H4 (cell line): ENCODE results near the gene PPP1R12B. TPM values are rescaled to one million over a fixed set of nuclear protein-coding genes. Genes with fewer than 3 reads are reported as not detected.
"Not testable (repeated sequence)": the region's sequence is repeated elsewhere in the genome, so short reads cannot be mapped to it uniquely, and the experiment has no call there.

Experiments
- DNase-seq: peaks from one replicate; pipeline ENCODE4 v3.0.0-alpha.2; 2015; ENCODE audit warnings: low spot score
- total RNA-seq: library from RNA; depleted of rRNA; stranded (reverse); fragments of >200 nt; shearing (Covaris generic); gene quantifications from 2 replicates; pipeline ENCODE4 v1.2.3, GENCODE V29; 2014

The PPP1R12B gene
- total RNA-seq, 1 experiment from 2014 or later = 5.7 TPM

DNA sequence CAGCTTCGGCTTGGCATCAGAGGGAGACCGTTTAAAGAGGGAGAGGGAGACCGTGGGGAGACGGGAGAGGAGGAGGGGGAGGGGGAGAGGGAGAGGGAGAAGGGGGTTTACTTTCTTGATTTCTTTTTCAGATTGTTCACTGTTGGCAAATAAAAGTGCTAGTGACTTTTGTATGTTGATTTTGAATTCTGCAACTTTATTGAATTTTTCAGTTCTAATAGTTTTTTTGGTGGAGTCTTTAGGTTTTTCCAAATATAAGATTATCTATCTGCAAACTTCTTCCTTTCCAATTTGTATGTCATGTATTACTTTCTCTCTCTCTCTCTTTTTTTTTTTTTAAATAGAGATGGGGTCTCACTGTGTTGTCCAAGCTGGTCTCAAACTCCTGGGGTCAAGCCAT is 104.0 kb downstream of the PPP1R12B start:
- no peak for DNase-seq

DNA sequence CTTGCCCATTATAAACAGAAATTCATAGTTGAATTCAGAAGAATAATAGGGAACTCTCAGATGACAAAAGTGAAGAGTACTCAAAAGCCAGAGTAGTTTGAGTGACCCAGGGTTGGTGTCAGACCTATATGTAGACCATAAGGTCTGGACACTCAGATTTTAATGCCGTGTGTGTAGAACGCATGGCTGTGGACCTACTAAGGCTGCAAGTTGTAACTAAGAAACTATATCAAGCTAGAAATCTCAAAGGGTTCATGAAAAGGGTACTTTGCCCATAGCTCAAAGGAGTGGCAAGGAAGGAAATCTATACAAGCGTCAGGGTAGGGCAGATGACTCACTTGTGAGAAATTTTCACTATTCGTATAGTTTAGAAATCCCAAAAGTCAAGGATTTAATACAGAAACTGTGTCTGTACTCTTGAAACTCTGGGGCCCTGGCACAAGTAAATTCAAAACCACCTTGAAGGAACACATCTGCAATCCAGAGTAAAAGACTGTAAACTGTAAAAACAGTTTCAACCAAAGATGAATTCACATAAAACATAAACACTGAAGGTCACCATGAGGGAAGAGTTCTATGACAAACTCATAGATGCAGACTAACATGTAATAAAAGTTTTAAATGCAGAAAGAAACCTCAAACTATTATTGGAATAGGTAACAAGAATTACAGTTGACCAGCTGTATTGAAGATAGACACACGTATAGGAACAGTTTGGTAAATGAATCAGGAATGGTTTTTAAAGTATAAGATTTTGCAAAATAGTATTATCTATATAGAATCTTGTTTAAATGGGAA is 108.1 kb downstream of the PPP1R12B start:
- peak; percentile 30 for DNase-seq

DNA sequence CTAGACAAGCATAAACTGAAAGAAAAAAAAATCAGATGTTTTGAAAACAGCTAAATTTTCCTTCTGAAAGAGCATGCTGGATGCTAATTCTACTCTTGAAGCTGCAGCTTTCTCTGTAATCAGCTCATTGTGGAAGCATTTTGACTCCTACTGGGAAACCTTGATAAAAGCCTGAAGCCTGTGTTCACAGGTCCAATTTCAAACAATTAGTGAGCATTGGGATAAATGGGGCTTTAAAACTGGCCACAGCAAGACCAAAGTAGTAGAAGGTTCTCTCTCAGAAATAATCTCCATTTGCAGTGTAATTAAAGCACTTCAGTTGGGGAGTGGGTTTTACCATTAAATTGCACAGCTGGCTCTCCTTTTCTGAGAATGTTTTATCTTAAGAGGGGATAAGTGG is 110.2 kb downstream of the PPP1R12B start:
- not testable (repeated sequence) for DNase-seq

DNA sequence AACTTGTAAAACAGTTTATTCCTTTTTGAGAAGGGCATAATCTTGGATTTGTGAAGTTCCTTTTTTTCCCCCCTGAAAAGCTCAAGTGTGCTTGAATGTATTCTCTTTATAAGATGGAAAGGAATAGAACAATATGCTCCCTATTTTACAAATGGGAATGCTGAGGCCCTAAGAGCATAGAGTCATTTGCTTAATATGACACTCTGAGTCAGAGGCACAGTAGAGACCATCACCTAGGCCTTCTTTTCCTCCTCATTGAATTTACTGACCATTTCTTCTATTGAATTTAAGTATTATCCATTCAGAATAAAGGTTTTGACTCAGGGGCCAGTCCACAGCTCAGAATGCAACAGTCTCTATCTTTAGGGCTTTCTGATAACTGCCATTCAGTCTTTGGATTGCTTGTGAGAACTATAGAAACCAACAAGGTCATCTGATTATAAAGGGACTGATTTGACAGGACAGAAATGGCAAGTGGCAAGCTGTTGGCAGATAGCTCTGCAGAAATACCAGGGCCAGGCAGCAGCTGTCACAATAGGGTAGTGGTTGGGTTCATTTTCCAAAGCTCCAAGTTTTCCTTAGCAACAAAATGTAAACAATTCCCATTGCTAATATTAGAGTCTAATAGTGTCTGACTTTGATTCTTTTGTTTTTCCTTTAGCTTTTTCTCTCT is 111.1 kb downstream of the PPP1R12B start:
- DNase-seq = not testable (repeated sequence)

DNA sequence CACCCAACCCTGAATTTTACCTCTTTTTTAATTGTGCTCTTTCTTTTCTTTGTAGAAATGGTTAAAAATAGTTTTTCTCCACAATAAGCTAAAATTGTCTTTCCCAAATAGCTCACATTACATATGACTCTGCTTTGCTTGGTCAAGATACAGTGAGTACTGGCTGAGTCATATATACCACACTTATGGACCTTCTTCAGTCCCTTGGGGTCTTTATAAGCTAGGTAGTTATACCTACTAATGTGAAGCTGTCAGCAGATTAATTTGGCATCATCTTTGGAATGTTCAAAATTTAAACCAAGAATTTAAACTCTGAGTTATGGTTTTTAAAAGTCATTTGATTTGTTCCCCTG is 111.6 kb downstream of the PPP1R12B start:
- not testable (repeated sequence) for DNase-seq

DNA sequence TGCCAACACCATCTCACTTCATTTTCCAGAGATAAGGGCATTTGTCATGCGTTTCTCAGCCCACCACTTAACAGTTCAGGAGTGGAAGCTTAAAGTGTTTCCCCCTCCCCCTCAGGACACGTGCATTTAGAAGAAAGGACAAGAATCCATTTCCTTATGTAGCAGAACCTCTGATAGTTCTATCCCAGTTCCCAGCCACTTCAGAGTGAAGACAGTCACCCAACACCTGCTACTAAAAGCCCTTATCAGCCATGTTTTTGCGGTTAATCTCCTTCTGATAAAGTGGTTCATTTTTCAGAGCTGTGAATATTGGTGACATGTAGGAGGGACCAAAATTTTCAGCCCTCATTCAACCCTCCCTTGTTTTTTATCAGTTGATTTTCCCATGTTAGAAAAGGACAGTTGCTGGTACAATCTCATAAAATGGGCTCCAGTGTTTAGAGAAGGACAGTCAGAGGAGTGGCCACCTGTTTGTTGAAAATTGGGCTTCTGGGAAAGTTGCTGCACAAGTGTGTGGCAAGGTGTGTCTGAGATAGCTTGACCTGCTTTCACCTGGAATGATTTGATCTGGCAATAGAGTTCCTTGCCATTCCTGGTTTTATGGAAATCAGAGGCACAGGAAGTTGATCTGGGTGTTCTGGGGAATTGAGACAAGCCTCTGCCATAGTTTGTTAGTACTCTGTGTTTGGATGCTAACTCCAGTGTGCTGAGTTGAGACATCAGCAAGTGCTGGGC is 114.0 kb downstream of the PPP1R12B start:
- DNase-seq = no peak

DNA sequence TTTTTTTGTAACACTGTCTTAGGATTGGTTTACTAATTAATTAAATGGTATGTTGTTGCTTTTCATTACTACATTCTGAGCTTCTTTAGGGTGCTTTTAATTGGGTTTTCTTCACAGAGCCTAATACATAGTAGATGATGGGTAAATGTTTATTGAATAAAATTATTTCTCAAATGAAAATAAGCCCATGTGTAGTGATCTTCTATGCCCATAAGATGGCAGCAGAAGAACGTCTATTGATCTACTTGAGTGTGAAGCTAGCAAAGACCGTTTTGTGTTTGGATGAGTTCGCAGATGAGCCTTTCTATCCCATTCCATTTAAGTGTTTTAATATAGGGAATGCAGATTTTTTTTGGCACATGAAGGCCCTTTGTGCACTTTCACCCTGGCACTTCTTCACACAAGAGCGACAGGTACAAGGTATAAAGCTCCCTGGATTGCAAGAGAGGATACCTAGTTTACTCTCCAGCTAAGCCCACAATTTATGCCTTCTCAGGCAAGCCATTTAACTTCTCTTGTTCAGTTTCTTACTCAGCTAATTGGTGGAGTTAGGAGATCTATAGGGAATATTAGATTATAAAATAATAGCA is 115.7 kb downstream of the PPP1R12B start:
- peak; percentile 50 for DNase-seq

DNA sequence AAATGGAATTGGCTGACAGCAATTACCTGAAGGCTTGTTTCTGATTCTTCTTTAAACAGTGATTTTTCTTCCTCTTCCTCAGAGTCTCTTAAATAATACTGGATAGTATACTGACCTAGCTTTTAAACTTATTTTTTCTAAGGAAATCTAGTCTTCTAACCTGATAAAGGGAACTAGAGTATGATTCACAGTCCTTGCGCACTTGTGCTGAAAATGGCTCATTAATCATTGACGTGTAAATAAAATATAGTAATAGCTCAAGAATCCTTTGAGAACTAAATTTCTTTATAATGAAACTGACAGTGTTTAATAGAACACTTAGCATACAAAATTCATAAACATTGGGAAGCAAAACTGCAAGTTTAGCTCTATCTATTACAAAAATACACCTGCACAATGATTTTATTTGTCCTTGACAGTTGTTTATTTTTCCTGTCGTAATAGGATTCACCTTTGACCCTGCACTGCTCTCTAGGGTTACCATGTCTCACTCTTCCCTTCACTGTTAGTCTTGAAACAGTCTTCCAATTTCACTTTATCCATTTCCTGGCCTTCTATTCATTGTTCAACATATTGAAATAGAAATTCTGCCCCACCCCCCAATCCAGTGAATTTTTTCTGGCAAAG is 117.3 kb downstream of the PPP1R12B start:
- not testable (repeated sequence) for DNase-seq

DNA sequence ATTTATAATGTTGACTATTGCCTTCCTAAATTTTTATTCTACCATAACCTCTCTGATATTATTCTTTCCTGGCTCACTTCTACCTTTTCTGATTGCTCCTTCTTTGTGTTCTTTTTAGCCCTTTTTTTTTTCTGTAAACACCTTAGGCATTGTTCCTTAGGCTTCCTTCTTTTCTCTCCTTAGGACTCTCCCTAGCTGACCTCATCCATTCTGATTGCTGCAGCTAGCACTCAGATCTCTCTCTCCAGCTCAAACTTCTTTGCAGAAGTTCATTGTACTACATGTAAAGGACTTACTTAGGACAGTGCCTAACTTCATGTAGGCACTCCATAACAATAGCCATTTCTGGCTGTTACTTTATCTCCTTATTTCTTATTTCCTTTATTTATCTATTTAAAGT is 117.8 kb downstream of the PPP1R12B start:
- DNase-seq = not testable (repeated sequence)

DNA sequence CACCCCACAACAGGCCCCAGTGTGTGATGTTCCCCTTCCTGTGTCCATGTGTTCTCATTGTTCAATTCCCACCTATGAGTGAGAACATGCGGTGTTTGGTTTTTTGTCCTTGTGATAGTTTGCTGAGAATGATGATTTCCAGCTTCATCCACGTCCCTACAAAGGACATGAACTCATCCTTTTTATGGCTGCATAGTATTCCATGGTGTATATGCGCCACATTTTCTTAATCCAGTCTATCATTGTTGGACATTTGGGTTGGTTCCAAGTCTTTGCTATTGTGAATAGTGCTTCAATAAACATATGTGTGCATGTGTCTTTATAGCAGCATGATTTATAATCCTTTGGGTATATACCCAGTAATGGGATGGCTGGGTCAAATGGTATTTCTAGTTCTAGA is 118.9 kb downstream of the PPP1R12B start:
- not testable (repeated sequence) for DNase-seq

DNA sequence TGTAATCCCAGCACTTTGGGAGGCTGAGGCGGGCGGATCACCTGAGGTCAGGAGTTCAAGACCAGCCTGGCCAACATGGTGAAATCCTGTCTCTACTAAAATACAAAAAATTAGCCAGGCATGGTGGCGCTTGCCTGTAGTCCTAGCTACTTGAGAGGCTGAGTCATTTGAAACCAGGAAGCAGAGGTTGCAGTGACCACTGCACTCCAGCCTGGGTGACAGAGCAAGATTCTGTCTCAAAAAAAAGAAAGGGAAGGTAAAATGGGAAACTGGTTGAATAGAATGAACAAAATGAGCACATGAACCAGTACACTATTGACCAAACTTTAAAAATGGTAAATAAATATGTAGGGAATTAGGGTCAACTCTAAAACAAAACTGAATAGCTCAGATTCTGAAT is 120.2 kb downstream of the PPP1R12B start:
- not testable (repeated sequence) for DNase-seq

DNA sequence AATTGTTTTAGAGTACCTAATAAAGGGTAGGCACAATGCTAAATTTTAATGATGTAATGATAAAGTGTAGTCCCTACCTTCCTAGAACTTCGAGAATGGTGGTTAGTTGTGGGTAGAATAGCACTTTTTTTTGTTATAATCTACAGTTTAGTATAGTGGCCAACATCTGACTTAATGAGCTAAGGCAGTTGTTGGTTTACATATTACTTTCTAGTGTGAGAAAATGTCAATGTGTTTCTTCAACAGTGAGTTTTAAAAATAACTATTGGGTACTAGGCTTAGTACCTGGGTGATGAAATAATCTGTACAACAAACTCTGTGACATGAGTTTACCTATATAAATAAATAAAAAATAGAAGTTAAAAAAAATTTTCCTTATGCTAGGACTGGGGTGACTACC is 120.6 kb downstream of the PPP1R12B start:
- not testable (repeated sequence) for DNase-seq

DNA sequence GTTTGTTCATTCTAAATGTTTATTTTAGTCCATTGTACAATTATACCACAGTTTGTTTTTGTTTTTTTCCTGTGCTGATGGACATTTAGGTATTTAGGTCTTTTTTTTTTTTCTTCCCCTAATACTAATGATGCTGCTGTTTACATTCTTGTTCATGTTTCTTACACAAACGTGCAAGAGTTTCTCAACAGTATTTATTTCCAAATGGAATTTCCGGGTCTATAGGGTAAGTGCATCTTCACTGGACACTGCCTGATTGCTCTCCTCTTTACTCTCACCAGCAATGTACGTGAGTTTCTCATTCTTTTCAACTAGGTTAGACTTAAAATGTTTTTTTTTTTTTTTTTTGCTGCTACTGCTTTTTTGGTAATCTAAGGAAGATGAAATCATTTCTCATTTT is 122.7 kb downstream of the PPP1R12B start:
- DNase-seq = no peak

DNA sequence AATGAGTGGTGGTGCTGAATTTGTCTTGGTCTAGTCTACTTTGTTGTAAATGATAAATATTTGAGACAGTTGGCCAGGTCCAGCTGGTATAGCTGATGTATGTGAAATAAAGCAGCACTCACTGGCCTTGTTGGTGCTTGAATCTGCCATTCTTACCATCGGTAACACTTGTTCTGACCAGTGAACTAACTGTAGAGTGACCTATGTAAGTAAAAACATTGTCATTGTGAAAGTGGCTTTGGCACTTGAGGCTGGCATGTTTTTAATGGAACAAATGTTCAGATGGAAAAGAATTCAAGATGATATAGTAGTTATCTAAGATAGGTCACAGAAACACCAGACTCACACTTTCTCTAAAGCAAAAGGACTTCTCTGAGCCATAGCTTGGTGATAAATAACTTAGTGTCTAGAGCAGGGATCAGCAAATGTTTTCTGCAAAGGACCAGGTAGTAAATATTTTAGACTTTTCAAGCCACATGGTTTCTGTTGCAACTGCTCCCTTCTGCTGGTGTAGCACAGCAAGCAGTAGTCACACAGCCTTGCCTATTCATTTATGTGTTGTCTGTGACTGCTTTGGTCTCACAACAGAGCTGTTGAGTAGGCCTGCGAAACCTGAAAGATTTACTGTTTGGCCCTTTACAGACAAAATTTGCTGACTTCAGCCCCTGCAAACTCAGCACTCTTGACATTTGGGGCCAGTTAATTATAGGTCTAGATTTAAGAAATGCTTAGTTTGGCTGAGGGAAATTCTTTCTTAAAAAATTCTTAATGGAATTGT is 124.0 kb downstream of the PPP1R12B start:
- DNase-seq = not testable (repeated sequence)

DNA sequence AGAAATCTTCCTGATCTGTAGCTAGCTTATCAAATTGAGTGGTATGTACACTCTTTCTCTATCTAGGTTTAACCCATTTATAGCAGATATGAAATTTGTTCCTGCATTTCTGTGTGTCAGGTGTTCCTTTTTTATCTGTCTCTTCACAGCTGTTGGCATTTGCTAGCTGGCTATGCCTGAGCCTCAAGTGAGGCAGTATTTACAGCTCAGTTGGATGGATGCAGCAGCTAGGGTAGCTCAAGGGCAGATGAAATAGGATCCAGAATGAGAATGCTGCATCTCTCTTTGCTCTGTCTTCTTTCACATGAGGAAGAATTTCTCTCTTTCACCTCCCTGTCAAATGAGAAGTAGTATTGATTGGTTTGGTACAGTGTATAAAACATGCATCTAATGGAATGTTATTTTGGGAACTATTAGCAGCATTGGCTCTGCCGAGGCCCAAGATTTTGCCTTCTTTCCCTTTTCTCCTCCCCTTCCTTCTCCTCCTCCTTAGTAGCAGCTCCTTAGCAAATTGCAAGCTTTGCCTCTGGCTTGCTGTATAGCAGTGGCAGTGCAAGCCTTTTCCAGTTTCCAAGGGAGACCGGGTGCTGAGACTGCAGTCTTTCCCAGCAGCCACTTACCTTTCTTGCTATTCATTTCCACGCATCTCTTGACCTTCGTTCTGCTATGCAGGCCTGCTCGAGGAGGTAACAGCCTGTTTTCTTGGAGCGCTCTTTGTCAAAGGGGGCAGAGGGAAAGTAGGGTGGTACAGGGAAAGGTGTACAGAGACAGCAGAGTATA is 125.0 kb downstream of the PPP1R12B start:
- DNase-seq = not testable (repeated sequence)

DNA sequence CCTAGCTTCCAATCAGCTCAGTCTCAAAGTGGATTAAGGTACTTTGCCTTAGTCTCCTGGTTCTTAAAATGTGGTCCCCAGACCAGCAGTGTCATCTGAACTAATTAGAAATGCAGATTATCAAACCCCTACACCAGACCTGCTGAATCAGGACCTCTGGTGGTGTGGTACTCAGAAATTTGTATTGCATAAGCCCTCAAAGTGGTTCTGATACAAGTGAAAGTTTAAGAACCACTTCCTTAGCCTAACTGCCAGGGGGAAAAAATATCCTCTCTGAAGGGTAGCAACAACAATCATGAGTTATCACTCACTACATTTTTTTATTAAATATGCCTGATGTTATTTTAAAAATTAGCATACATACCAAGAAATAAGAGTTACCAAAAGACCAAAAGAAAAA is 131.2 kb downstream of the PPP1R12B start:
- DNase-seq = not testable (repeated sequence)

DNA sequence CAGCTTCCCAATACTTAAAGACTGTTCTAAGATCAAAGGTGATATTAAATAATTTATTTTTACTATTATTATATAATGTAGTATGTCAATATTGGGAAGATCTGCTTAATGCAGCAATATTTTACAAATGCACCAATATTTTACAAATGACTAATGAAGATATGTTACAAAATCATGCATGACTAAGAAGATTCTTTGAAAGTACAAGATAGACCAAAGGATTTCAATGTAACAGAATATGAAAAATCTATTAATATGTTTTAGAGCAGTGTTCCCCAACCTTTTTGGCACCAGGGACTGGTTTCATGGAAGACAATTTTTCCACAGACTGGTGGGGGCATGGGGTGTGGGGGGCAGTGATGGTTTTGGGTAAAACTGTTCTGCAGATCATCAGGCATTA is 132.1 kb downstream of the PPP1R12B start:
- DNase-seq = not testable (repeated sequence)

DNA sequence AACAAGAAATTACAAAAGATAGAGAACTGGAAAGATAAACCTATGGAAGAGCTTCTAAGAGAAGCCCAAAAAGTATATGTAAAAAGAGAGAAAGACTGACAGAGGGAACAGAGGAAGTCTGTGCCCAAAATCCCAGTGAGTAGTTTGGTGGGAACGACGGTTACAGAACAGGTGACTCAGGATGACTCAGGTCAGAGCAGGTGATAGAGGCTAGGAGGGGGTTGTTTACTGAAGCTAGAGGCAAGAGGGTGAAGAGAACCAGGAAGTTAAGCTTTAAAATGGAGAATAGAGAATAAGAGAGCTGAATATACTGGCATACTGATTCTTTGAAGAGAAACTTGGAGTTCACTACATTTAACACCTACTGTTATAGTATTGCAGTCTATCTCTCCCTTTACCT is 134.9 kb downstream of the PPP1R12B start:
- not testable (repeated sequence) for DNase-seq

DNA sequence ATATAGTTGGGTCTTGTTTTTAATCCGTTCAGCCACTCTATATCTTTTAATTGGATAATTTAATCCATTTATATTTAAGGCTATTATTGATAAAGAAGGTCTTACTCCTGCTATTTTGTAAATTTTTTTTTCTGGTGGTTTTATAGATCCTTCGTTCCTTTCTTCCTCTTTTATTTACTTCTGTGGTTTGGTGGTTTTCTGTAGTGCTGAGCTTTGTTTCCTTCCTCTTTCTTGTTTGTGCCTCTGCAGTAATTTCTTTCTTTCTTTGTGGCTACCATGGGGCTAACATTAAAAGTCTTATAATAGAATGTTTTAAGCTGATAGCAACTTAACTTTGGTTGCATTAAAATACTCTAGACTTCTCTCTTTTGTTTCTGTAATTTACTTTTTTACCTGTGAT is 135.5 kb downstream of the PPP1R12B start:
- DNase-seq = not testable (repeated sequence)

DNA sequence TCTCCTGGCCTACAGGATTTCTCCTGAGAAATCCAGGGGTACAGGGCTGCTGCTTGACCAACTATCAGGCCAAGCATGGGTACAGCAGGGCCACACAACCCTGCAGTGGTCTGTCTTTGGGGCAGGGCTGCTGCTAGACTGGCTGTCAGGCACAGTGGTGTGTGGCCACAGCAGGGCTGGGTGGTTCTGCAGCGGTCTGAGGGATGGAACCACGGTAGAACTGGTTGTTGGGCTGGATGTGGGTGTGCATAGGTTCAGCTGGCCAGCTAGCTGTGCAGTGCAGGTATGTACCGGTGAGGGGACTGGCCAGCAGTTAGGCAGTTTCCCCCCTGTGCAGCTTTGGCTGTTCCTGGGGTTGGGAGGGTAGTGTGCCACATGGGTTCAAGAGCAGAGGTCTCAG is 136.3 kb downstream of the PPP1R12B start:
- DNase-seq = not testable (repeated sequence)
